ENCODE results near the gene LRP2BP.
"Not testable (repeated sequence)": the region's sequence is repeated elsewhere in the genome, so short reads cannot be mapped to it uniquely, and the experiment has no call there.

Gene LRP2BP

GRCh38 chr4:185329879-185330510 is 65.7 kb downstream of the LRP2BP start:
- no CpG with 5 or more reads among the region's 2 CpGs for WGBS (ENCODE audit: insufficient coverage, insufficient read length)
- not testable (repeated sequence) for H3K27me3 ChIP-seq (ENCODE audit: control insufficient read depth, insufficient read depth, low read length); H3K27ac ChIP-seq (ENCODE audit: low read length); H3K4me3 ChIP-seq (ENCODE audit: low read length); DNase-seq (ENCODE audit: low read depth, low spot score); H3K9me3 ChIP-seq (ENCODE audit: control insufficient read depth, insufficient read depth, low read length); H3K36me3 ChIP-seq (ENCODE audit: control insufficient read depth, insufficient read depth, low read length); H3K4me1 ChIP-seq (ENCODE audit: control insufficient read depth, insufficient read depth, low read length)

- no peak for DNase-seq (ENCODE audit: low read depth, low spot score)
- Histone ChIP-seq H3K4me1 (ENCODE audit: control insufficient read depth, insufficient read depth, low read length) (no peaks in the 10 kb centered on the region), H3K27me3 (ENCODE audit: control insufficient read depth, insufficient read depth, low read length) (no peaks in the 10 kb centered on the region), H3K4me3 (ENCODE audit: low read length) (no peak overlapping the region), H3K36me3 (ENCODE audit: control insufficient read depth, insufficient read depth, low read length) (no peaks in the 10 kb centered on the region), H3K27ac (ENCODE audit: low read length) (no peak overlapping the region), H3K9me3 (ENCODE audit: control insufficient read depth, insufficient read depth, low read length) (peaks cover 2% of the 10 kb centered on the region; the same call in 1 of the 2 replicates)
- no CpG with 5 or more reads among the region's 7 CpGs for WGBS (ENCODE audit: insufficient coverage, insufficient read length)
These were observed 67.1 kb downstream of the LRP2BP start for GRCh38 chr4:185328586-185328985.

- not testable (repeated sequence) for H3K27ac ChIP-seq (ENCODE audit: low read length); H3K9me3 ChIP-seq (ENCODE audit: control insufficient read depth, insufficient read depth, low read length); H3K4me3 ChIP-seq (ENCODE audit: low read length); H3K27me3 ChIP-seq (ENCODE audit: control insufficient read depth, insufficient read depth, low read length); DNase-seq (ENCODE audit: low read depth, low spot score); H3K4me1 ChIP-seq (ENCODE audit: control insufficient read depth, insufficient read depth, low read length); H3K36me3 ChIP-seq (ENCODE audit: control insufficient read depth, insufficient read depth, low read length)
- WGBS (ENCODE audit: insufficient coverage, insufficient read length), result no CpG with 5 or more reads among the region's 1 CpG
These were observed 70.0 kb downstream of the LRP2BP start for GRCh38 chr4:185325721-185326120.

- not testable (repeated sequence) for H3K27ac ChIP-seq (ENCODE audit: low read length); H3K4me3 ChIP-seq (ENCODE audit: low read length); DNase-seq (ENCODE audit: low read depth, low spot score); H3K27me3 ChIP-seq (ENCODE audit: control insufficient read depth, insufficient read depth, low read length); H3K4me1 ChIP-seq (ENCODE audit: control insufficient read depth, insufficient read depth, low read length); H3K36me3 ChIP-seq (ENCODE audit: control insufficient read depth, insufficient read depth, low read length); H3K9me3 ChIP-seq (ENCODE audit: control insufficient read depth, insufficient read depth, low read length)
- no CpG with 5 or more reads among the region's 6 CpGs for WGBS (ENCODE audit: insufficient coverage, insufficient read length)
These were observed 71.4 kb downstream of the LRP2BP start for GRCh38 chr4:185324361-185324760.

- H3K4me1 ChIP-seq (ENCODE audit: control insufficient read depth, insufficient read depth, low read length), result no peaks in the 10 kb centered on the region
- H3K27me3 ChIP-seq (ENCODE audit: control insufficient read depth, insufficient read depth, low read length), result no peaks in the 10 kb centered on the region
- H3K27ac ChIP-seq (ENCODE audit: low read length), result no peak overlapping the region
- no peak for DNase-seq (ENCODE audit: low read depth, low spot score)
- no peak overlapping the region for H3K4me3 ChIP-seq (ENCODE audit: low read length)
- H3K36me3 ChIP-seq (ENCODE audit: control insufficient read depth, insufficient read depth, low read length), result no peaks in the 10 kb centered on the region
- WGBS (ENCODE audit: insufficient coverage, insufficient read length), result no CpG with 5 or more reads among the region's 1 CpG
- no peaks in the 10 kb centered on the region for H3K9me3 ChIP-seq (ENCODE audit: control insufficient read depth, insufficient read depth, low read length)
These were observed 72.1 kb downstream of the LRP2BP start for GRCh38 chr4:185323606-185324005.

- Histone ChIP-seq H3K27me3 (ENCODE audit: control insufficient read depth, insufficient read depth, low read length) (no peaks in the 10 kb centered on the region), H3K27ac (ENCODE audit: low read length) (no peak overlapping the region), H3K4me1 (ENCODE audit: control insufficient read depth, insufficient read depth, low read length) (no peaks in the 10 kb centered on the region), H3K4me3 (ENCODE audit: low read length) (no peak overlapping the region), H3K36me3 (ENCODE audit: control insufficient read depth, insufficient read depth, low read length) (no peaks in the 10 kb centered on the region), H3K9me3 (ENCODE audit: control insufficient read depth, insufficient read depth, low read length) (no peaks in the 10 kb centered on the region)
- WGBS (ENCODE audit: insufficient coverage, insufficient read length), result no CpG with 5 or more reads among the region's 2 CpGs
- DNase-seq (ENCODE audit: low read depth, low spot score), result no peak
These were observed 72.9 kb downstream of the LRP2BP start for GRCh38 chr4:185322803-185323202.

GRCh38 chr4:185318679-185319078 is 77.0 kb downstream of the LRP2BP start:
- DNase-seq (ENCODE audit: low read depth, low spot score), result no peak
- no peaks in the 10 kb centered on the region for H3K27me3 ChIP-seq (ENCODE audit: control insufficient read depth, insufficient read depth, low read length)
- H3K4me3 ChIP-seq (ENCODE audit: low read length), result no peak overlapping the region
- H3K9me3 ChIP-seq (ENCODE audit: control insufficient read depth, insufficient read depth, low read length), result no peaks in the 10 kb centered on the region
- no CpG with 5 or more reads among the region's 2 CpGs for WGBS (ENCODE audit: insufficient coverage, insufficient read length)
- no peak overlapping the region for H3K27ac ChIP-seq (ENCODE audit: low read length)
- H3K4me1 ChIP-seq (ENCODE audit: control insufficient read depth, insufficient read depth, low read length), result no peaks in the 10 kb centered on the region; the same call in 1 of the 2 replicates
- no peaks in the 10 kb centered on the region for H3K36me3 ChIP-seq (ENCODE audit: control insufficient read depth, insufficient read depth, low read length)

- no peaks in the 10 kb centered on the region; the same call in 1 of the 2 replicates for H3K4me1 ChIP-seq (ENCODE audit: control insufficient read depth, insufficient read depth, low read length)
- no peak for DNase-seq (ENCODE audit: low read depth, low spot score)
- H3K9me3 ChIP-seq (ENCODE audit: control insufficient read depth, insufficient read depth, low read length), result no peaks in the 10 kb centered on the region
- WGBS (ENCODE audit: insufficient coverage, insufficient read length), result no CpG with 5 or more reads among the region's 1 CpG
- H3K36me3 ChIP-seq (ENCODE audit: control insufficient read depth, insufficient read depth, low read length), result no peaks in the 10 kb centered on the region
- no peak overlapping the region for H3K4me3 ChIP-seq (ENCODE audit: low read length)
- no peaks in the 10 kb centered on the region for H3K27me3 ChIP-seq (ENCODE audit: control insufficient read depth, insufficient read depth, low read length)
- no peak overlapping the region for H3K27ac ChIP-seq (ENCODE audit: low read length)
These were observed 77.8 kb downstream of the LRP2BP start for GRCh38 chr4:185317880-185318279.

- H3K27ac ChIP-seq (ENCODE audit: low read length); DNase-seq (ENCODE audit: low read depth, low spot score); H3K27me3 ChIP-seq (ENCODE audit: control insufficient read depth, insufficient read depth, low read length); H3K36me3 ChIP-seq (ENCODE audit: control insufficient read depth, insufficient read depth, low read length); H3K4me3 ChIP-seq (ENCODE audit: low read length); H3K9me3 ChIP-seq (ENCODE audit: control insufficient read depth, insufficient read depth, low read length); H3K4me1 ChIP-seq (ENCODE audit: control insufficient read depth, insufficient read depth, low read length): not testable (repeated sequence)
- WGBS (ENCODE audit: insufficient coverage, insufficient read length), result no CpG with 5 or more reads among the region's 3 CpGs
These were observed 78.3 kb downstream of the LRP2BP start for GRCh38 chr4:185317462-185317861.
